ENCODE data around the gene FKBP8.

Gene FKBP8

DNA sequence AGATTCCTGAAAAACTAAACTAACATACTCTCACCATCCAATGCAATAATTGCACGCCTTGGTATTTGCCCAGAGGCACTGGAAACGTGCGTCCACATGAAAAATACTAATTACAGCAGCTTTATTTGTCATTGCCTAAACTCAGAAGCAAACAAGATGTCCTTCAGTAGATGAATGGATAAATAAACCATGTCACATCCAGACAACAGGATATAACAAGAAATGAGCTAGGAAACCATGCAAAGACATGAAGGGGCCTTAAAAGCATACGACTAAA, 46.5 kb downstream of the FKBP8 start:
- H3K36me3 ChIP-seq = no peaks in the 10 kb centered on the region
- no peaks in the 10 kb centered on the region; the same call in 1 of the 2 replicates for H3K4me1 ChIP-seq
- TF ChIP-seq, protein P1, sequence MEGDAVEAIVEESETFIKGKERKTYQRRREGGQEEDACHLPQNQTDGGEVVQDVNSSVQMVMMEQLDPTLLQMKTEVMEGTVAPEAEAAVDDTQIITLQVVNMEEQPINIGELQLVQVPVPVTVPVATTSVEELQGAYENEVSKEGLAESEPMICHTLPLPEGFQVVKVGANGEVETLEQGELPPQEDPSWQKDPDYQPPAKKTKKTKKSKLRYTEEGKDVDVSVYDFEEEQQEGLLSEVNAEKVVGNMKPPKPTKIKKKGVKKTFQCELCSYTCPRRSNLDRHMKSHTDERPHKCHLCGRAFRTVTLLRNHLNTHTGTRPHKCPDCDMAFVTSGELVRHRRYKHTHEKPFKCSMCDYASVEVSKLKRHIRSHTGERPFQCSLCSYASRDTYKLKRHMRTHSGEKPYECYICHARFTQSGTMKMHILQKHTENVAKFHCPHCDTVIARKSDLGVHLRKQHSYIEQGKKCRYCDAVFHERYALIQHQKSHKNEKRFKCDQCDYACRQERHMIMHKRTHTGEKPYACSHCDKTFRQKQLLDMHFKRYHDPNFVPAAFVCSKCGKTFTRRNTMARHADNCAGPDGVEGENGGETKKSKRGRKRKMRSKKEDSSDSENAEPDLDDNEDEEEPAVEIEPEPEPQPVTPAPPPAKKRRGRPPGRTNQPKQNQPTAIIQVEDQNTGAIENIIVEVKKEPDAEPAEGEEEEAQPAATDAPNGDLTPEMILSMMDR (IDR thresholded peaks at IDR 0.05; ENCODE audit: low read depth, low read length) = no peak
- no peaks in the 10 kb centered on the region for H3K27me3 ChIP-seq
- no peak for DNase-seq
- H3K4me3 ChIP-seq (ENCODE audit: low read depth, low read length) = no peak overlapping the region
- no peaks in the 10 kb centered on the region for H3K9me3 ChIP-seq

- Histone ChIP-seq H3K4me3 (ENCODE audit: low read depth, low read length) (no peak overlapping the region), H3K27me3 (no peaks in the 10 kb centered on the region), H3K4me1 (no peaks in the 10 kb centered on the region; the same call in 1 of the 2 replicates), H3K36me3 (no peaks in the 10 kb centered on the region), H3K9me3 (no peaks in the 10 kb centered on the region)
- TF ChIP-seq, protein P1 (IDR thresholded peaks at IDR 0.05; ENCODE audit: low read depth, low read length) = no peak
- DNase-seq = no peak
Measured at GRCh38 chr19:18496167-18496979, 47.0 kb downstream of the FKBP8 start.

DNA sequence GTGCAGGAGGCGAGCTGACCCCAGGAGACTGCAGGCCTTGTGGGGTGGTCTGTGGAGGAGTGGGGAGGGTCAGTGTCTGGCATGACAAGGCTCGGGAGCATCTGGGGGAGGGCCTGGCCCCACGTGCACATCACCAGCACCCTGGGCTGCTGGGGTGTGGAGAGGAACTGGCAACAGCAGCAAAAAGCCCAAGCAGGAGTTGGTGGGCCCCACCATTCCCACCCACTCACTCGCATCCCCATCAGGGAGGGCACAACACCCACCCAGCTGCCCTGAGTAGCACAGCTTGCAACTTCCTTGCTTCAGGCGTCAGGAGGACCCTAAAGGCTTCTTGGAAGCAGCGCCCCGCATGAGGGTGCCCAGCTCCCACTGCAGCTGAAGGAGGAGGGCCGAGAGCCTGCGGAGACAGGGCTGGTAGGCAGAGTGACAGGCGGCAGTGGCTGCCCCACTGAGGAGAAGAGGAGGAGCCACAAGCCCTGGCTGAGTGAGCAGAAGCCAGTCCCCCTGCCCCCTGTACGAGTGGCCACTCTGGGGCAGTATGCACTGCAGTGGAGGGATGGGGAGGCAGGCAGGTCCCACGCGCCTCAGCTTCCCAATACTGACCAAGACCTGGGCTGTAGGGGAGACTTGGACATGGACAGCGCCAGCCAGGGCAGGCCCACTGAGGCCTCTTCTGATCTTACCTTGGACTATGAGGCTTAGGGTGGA, 48.0 kb downstream of the FKBP8 start:
- H3K9me3 ChIP-seq = no peaks in the 10 kb centered on the region
- TF ChIP-seq, protein P1 (IDR thresholded peaks at IDR 0.05; ENCODE audit: low read depth, low read length) = no peak
- H3K36me3 ChIP-seq = no peaks in the 10 kb centered on the region
- H3K4me1 ChIP-seq = no peaks in the 10 kb centered on the region; the same call in 1 of the 2 replicates
- no peak for DNase-seq
- no peak overlapping the region for H3K4me3 ChIP-seq (ENCODE audit: low read depth, low read length)
- H3K27me3 ChIP-seq = no peaks in the 10 kb centered on the region

GRCh38 chr19:18494267-18494607, 49.1 kb downstream of the FKBP8 start:
- no peaks in the 10 kb centered on the region for H3K36me3 ChIP-seq
- no peaks in the 10 kb centered on the region for H3K9me3 ChIP-seq
- H3K4me3 ChIP-seq (ENCODE audit: low read depth, low read length) = no peak overlapping the region
- no peaks in the 10 kb centered on the region for H3K27me3 ChIP-seq
- H3K4me1 ChIP-seq = no peaks in the 10 kb centered on the region; the same call in 1 of the 2 replicates
- DNase-seq = no peak
- TF ChIP-seq, protein P1 (IDR thresholded peaks at IDR 0.05; ENCODE audit: low read depth, low read length) = no peak

- no peaks in the 10 kb centered on the region for H3K9me3 ChIP-seq
- H3K4me1 ChIP-seq = no peaks in the 10 kb centered on the region; the same call in 1 of the 2 replicates
- no peaks in the 10 kb centered on the region for H3K36me3 ChIP-seq
- TF ChIP-seq, protein P1 (IDR thresholded peaks at IDR 0.05; ENCODE audit: low read depth, low read length) = no peak
- H3K27me3 ChIP-seq = no peaks in the 10 kb centered on the region
- no peak overlapping the region for H3K4me3 ChIP-seq (ENCODE audit: low read depth, low read length)
- DNase-seq = no peak
Measured at GRCh38 chr19:18493440-18494266, 49.7 kb downstream of the FKBP8 start.

All from BE2C (cell line).